ENCODE data around the gene NRP2. TPM values are rescaled to one million over a fixed set of nuclear protein-coding genes. Genes with fewer than 3 reads are reported as not detected.

NRP2 gene
- total RNA-seq, 8 experiments from 2014 or later, result 13.8 to 138 (median 53.2) TPM

DNA sequence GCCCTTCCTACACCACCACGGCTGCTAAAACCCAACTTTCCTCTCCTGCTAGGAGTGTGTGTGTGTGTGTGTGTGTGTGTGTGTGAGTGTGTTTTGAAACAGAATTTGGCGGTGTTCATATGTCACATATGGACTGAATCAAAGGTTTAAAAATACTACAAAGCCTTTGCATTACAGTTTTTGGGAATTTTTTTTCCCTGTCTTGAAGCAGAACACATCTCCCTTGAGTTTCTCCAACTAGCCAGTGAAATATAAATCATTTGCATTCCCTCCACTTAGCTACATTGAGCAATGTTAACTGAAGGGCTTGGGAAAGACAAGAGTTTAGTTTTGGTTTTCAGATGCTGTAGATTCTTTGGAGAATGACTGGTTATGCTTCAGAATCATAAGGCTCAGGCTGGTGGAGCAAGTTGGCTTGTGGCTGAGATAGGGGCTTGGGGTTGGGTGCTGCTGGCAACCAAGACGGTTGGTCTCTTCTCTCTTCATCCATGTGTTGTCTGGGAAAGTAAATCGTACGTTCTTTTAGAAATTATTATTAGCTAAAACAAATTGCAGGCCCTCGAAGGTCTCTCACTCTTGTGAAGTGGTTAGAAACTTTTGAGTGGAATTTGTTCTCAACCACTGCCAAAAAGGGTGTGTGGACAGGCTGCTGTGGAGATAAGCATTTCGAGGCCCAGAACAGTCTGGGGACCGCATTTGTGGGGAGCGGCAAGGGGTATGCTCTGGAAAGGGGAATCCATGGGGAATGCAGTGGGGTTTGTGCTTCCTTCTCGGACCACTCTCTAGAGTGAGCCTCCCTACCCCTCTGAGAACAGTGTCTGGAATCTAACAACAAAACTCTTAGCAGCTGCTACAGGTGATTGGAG is 1.4 kb downstream of the NRP2 start:
- H3K4me1 ChIP-seq (replicated peaks in 1 of 2), result peaks cover 13 to 23% of the 10 kb centered on the region in 2 donors

DNA sequence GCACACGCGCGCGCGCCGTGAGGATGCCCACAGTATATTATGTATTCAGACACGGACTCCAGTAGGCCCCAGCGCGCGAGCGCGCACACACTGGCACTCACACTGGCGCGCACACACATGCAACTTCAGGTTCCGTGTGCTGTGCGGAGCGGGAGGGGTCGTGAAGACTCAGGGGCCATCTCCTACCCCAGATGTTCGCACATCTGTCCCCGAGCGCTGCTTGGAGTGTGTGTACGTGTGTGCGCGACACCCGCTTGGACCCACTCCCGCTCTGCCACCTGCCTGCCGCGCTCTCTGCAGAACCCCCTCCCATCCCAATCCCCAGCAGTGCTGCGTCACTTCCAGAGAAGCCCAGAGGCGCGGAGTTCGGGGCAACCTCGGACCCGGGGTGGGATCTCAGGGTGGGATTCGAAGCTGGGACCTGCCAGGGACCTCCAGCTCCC is 2.6 kb downstream of the NRP2 start:
- Histone ChIP-seq H3K27ac (peak overlapping the region; percentile 56 to 60), H3K4me3 (peak overlapping the region; percentile 52 to 62 (median 56)), H3K4me1 (replicated peaks in 1 of 2) (peaks cover 16 to 31% of the 10 kb centered on the region in 2 donors)
- in situ Hi-C loops (cut with MboI; ENCODE audit: low pct_unique_long_range_greater_than_20kb in 2 of 9, low sequenced_read_pairs in 9 of 9, unreplicated experiment in 9 of 9), result loop anchor here in 5 of 9 experiments (25.0 kb wide), 6 partner anchors 252 to 1423 kb away; no protein-coding TSS in a partner anchor
- peak in 7 of 8 experiments; percentile 0 to 48 (median 39) for ATAC-seq (replicated peaks in 6 of 8)
- 0 to 61% (median 3%) methylated on average over 1 to 13 of the region's 35 CpGs; no CpG with 5 or more reads in 4 of the 10 experiments for WGBS, 10 experiments

More for the DNA sequence above, 1.4 kb downstream of the NRP2 start:
- 0 to 59% (median 15%) methylated on average over 1 to 6 of the region's 10 CpGs; no CpG with 5 or more reads in 1 of the 10 experiments for WGBS, 10 experiments
- in situ Hi-C loops (cut with MboI; ENCODE audit: low pct_unique_long_range_greater_than_20kb in 2 of 9, low sequenced_read_pairs in 9 of 9, unreplicated experiment in 9 of 9), result loop anchor here in 5 of 9 experiments (25.0 kb wide), 6 partner anchors 254 to 1421 kb away; no protein-coding TSS in a partner anchor
- Histone ChIP-seq H3K27ac (no peak overlapping the region), H3K4me3 (peak overlapping the region; percentile 52 to 62 (median 56))
- no peak for ATAC-seq (replicated peaks in 6 of 8)

DNA sequence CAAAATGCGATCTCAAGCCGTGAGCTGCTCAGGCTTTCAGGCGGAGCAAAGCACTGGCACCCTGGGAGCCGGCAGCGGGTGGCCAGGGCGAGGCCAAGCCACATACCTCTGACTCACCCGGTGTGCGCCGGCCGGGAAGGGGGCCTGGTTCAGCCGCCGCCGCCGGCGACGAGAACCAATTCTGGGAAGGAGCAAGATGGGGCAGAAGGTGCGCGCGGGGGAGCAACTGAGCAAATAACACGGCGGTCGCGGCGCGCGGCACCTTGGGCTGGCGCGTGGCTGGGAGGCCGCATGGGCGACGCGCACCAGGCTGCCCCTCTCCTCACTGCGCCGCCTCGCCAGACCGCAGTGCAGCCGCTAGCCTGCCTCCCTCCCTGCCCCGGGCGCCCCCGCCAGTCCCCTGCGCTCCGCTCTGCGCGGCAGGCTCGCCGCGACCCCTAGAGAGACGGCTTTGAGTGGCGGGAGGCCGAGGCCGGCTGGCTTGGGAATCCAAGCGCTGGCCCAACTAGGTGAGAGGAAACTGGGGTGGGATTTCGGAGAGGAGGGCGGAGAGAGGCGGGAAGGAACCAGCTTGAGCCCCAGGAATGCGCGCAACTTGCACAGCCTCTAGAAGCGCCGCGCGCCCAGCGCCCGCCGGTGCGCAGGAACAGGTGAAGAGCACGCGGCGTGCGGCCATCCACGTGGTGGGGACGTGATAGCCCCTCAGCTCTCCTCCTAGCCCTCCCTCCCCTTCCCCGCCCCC is 3.2 kb downstream of the NRP2 start:
- in situ Hi-C loops (cut with MboI; ENCODE audit: low pct_unique_long_range_greater_than_20kb in 2 of 9, low sequenced_read_pairs in 9 of 9, unreplicated experiment in 9 of 9), result loop anchor here in 5 of 9 experiments (25.0 kb wide), 6 partner anchors 252 to 1423 kb away; no protein-coding TSS in a partner anchor
- Histone ChIP-seq H3K27ac (peak overlapping the region; percentile 56 to 60), H3K4me3 (peak overlapping the region; percentile 52 to 62 (median 56)), H3K4me1 (replicated peaks in 1 of 2) (peaks cover 16 to 35% of the 10 kb centered on the region in 2 donors)
- ATAC-seq (replicated peaks in 6 of 8), result peak; percentile 24 to 49 (median 38)
- no CpG with 5 or more reads among the region's 72 CpGs for WGBS, 10 experiments

- H3K4me3 ChIP-seq, result peak overlapping the region; percentile 52 to 62 (median 56)
- peak overlapping the region in 1 of 2 donors; percentile 53 for H3K27ac ChIP-seq
- peak in 5 of 8 experiments; percentile 1 to 16 (median 10) for ATAC-seq (replicated peaks in 6 of 8)
- in situ Hi-C loops (cut with MboI; ENCODE audit: low pct_unique_long_range_greater_than_20kb in 2 of 9, low sequenced_read_pairs in 9 of 9, unreplicated experiment in 9 of 9), result loop anchor here in 5 of 9 experiments (25.0 kb wide), 6 partner anchors 251 to 1424 kb away; no protein-coding TSS in a partner anchor
- WGBS, 10 experiments, result 0 to 20% (median 3%) methylated on average over 1 to 13 of the region's 45 CpGs; no CpG with 5 or more reads in 5 of the 10 experiments
- peaks cover 19 to 35% of the 10 kb centered on the region in 2 donors for H3K4me1 ChIP-seq (replicated peaks in 1 of 2)
Measured at GRCh38 chr2:205686056-205686782, 3.9 kb downstream of the NRP2 start.

DNA sequence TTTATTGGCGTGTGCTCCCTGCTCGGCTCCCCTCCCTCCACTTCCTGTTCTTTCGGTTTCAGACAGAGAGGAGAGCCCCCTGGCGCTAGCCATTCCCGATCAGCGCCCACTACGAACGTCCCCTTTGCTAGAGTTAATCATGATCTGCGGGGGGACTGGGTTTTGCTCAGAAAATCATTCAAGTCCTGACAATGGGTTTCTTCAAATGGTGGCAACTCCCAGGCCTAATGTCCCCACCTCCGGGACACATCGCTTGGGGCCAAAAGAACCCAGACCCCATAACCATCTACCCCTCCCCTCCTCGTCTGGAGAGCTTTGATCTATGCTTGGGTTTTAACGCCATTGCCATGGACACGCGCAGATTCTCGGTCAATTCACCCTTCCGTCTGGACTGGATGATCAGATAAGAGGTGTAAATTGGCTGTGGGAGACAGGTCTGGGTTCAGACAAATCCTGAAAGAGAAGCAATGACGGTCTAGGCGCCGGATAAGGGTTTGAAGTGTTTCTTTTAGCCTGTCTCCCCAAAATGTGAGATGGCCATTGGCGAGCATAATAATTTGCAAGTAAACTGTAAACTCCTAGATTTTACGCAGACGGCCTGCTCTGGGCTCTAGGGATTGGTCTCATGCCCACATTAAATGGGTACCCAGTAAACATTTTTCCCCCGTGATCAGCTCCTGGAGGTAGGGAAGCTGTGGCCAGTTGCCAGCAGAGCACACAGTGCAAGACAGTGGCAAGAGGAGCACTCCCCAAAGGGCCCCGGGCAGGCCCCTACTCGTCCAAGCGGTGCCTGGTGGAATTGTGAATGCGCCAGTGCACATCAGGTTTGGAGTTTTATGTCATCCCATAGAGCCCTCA is 4.7 kb downstream of the NRP2 start:
- WGBS, 10 experiments, result 40 to 100% (median 90%) methylated on average over 1 to 16 of the region's 28 CpGs; no CpG with 5 or more reads in 1 of the 10 experiments
- Histone ChIP-seq H3K4me1 (replicated peaks in 1 of 2) (peaks cover 24 to 42% of the 10 kb centered on the region in 2 donors), H3K27ac (peak overlapping the region in 1 of 2 donors; percentile 53), H3K4me3 (peak overlapping the region; percentile 52 to 62 (median 56))
- in situ Hi-C loops (cut with MboI; ENCODE audit: low pct_unique_long_range_greater_than_20kb in 2 of 9, low sequenced_read_pairs in 9 of 9, unreplicated experiment in 9 of 9), result loop anchor here in 5 of 9 experiments (25.0 kb wide), 6 partner anchors 250 to 1425 kb away; no protein-coding TSS in a partner anchor
- ATAC-seq (replicated peaks in 6 of 8), result peak in 3 of 8 experiments; percentile 3 to 24 (median 16)

DNA sequence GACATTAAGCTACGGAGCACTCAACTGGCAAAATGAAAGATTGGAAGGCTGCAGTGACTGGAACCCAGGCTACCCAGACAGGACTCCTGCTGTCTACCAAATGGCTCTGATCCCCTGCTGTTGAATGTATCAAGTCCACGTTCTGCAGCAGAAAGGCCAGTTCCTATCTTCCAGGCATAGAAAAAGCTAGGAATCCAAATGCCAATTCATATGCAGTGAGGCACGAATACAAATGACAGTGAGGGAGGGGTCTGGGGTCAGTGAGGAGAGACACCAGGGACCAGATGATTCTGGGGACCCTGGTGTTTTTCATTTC is 5.3 kb downstream of the NRP2 start:
- H3K27ac ChIP-seq, result no peak overlapping the region
- peak overlapping the region in 3 of 5 donors; percentile 56 to 62 (median 56) for H3K4me3 ChIP-seq
- in situ Hi-C loops (cut with MboI; ENCODE audit: low pct_unique_long_range_greater_than_20kb in 2 of 9, low sequenced_read_pairs in 9 of 9, unreplicated experiment in 9 of 9), result loop anchor here in 5 of 9 experiments (25.0 kb wide), 6 partner anchors 250 to 1425 kb away; no protein-coding TSS in a partner anchor
- peaks cover 26 to 47% of the 10 kb centered on the region in 2 donors for H3K4me1 ChIP-seq (replicated peaks in 1 of 2)
- WGBS, 10 experiments, result 17 to 100% (median 67%) methylated on average over 1 to 3 of the region's 3 CpGs; no CpG with 5 or more reads in 3 of the 10 experiments
- no peak for ATAC-seq (replicated peaks in 6 of 8)

GRCh38 chr2:205688417-205689200 is 6.3 kb downstream of the NRP2 start:
- WGBS, 10 experiments, result 70 to 100% (median 87%) methylated on average over 1 to 4 of the region's 4 CpGs; no CpG with 5 or more reads in 1 of the 10 experiments
- Histone ChIP-seq H3K4me1 (replicated peaks in 1 of 2) (peaks cover 26 to 47% of the 10 kb centered on the region in 2 donors), H3K4me3 (no peak overlapping the region), H3K27ac (no peak overlapping the region)
- in situ Hi-C loops (cut with MboI; ENCODE audit: low pct_unique_long_range_greater_than_20kb in 2 of 9, low sequenced_read_pairs in 9 of 9, unreplicated experiment in 9 of 9), result loop anchor here in 5 of 9 experiments (25.0 kb wide), 6 partner anchors 249 to 1426 kb away; no protein-coding TSS in a partner anchor
- ATAC-seq (replicated peaks in 6 of 8), result no peak

GRCh38 chr2:205689820-205690219 is 7.5 kb downstream of the NRP2 start:
- H3K27ac ChIP-seq, result no peak overlapping the region
- 37 to 93% (median 59%) methylated on average over 1 to 9 of the region's 9 CpGs; no CpG with 5 or more reads in 1 of the 10 experiments for WGBS, 10 experiments
- in situ Hi-C loops (cut with MboI; ENCODE audit: low pct_unique_long_range_greater_than_20kb in 2 of 9, low sequenced_read_pairs in 9 of 9, unreplicated experiment in 9 of 9), result loop anchor here in 5 of 9 experiments (25.0 kb wide), 6 partner anchors 247 to 1428 kb away; no protein-coding TSS in a partner anchor

GRCh38 chr2:205692104-205692503 is 9.8 kb downstream of the NRP2 start:
- peak in 2 of 8 experiments; percentile 31 to 38 for ATAC-seq (replicated peaks in 6 of 8)
- in situ Hi-C loops (cut with MboI; ENCODE audit: low pct_unique_long_range_greater_than_20kb in 2 of 9, low sequenced_read_pairs in 9 of 9, unreplicated experiment in 9 of 9), result loop anchor here in 5 of 9 experiments (25.0 kb wide), 6 partner anchors 245 to 1430 kb away; no protein-coding TSS in a partner anchor

More at GRCh38 chr2:205689820-205690219, 7.5 kb downstream of the NRP2 start:
- H3K4me1 ChIP-seq (replicated peaks in 1 of 2), result peaks cover 26 to 47% of the 10 kb centered on the region in 2 donors
- peak in 2 of 8 experiments; percentile 31 to 37 for ATAC-seq (replicated peaks in 6 of 8)
- H3K4me3 ChIP-seq, result no peak overlapping the region

DNA sequence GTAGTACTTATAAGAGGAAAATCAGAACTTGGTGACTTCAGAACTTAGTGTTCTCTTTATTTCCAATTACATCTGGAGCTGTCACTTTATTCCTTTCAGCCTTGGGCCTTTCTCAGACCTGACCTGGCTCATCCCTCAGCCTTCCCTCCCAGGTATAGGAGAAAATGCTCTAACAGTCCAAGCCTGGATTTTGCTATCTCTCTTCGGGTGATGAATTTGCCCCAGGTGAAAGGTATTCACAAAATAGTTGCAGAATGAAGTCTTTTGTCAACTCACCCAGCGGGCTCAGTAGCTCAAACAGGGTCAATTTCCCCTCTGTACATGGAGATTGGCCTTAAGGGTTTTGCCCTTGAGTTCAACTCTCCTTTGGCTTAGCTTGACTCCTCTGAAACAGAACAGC is 12.0 kb downstream of the NRP2 start:
- in situ Hi-C loops (cut with MboI; ENCODE audit: low pct_unique_long_range_greater_than_20kb in 2 of 9, low sequenced_read_pairs in 9 of 9, unreplicated experiment in 9 of 9), result loop anchor here in 5 of 9 experiments (25.0 kb wide), 6 partner anchors 243 to 1432 kb away; no protein-coding TSS in a partner anchor
- WGBS, 10 experiments, result 33 to 100% (median 88%) methylated on average over 1 to 2 of the region's 2 CpGs; no CpG with 5 or more reads in 3 of the 10 experiments
- Histone ChIP-seq H3K27ac (no peak overlapping the region), H3K4me1 (replicated peaks in 1 of 2) (peaks cover 31 to 58% of the 10 kb centered on the region in 2 donors), H3K4me3 (no peak overlapping the region)
- ATAC-seq (replicated peaks in 6 of 8), result no peak

More at GRCh38 chr2:205692104-205692503, 9.8 kb downstream of the NRP2 start:
- H3K4me3 ChIP-seq, result no peak overlapping the region
- H3K4me1 ChIP-seq (replicated peaks in 1 of 2), result peaks cover 29 to 58% of the 10 kb centered on the region in 2 donors
- WGBS, 10 experiments, result 8 to 100% (median 85%) methylated on average over 1 to 3 of the region's 3 CpGs; no CpG with 5 or more reads in 2 of the 10 experiments
- H3K27ac ChIP-seq, result no peak overlapping the region
